ENCODE data around the gene GPC3. TPM values are rescaled to one million over a fixed set of nuclear protein-coding genes. Genes with fewer than 3 reads are reported as not detected.

The GPC3 gene
- total RNA-seq, 1 donor from 2014 or later, result 1,039 TPM

DNA sequence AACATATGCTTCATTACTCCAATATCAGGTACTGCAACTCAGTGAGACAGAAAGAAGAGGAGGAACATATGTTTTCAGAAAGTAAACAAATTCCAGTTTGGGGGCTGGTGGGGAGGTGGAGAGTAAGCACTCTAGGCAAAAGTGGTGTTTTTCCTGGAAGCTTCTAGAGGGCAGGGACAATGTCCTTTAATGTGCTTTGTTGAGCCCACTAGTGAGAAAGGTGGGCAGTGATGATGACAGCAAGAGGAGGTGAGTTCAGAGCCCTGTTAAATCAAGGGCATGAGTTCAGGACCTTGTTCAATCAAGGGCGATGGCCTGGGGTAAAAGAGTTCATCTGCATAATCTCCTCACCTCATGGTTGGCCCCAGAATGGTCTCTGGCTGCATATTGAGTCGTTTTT is 38.4 kb downstream of the GPC3 start:
- H3K4me2 ChIP-seq, result no peak overlapping the region
- TF ChIP-seq, protein P1, sequence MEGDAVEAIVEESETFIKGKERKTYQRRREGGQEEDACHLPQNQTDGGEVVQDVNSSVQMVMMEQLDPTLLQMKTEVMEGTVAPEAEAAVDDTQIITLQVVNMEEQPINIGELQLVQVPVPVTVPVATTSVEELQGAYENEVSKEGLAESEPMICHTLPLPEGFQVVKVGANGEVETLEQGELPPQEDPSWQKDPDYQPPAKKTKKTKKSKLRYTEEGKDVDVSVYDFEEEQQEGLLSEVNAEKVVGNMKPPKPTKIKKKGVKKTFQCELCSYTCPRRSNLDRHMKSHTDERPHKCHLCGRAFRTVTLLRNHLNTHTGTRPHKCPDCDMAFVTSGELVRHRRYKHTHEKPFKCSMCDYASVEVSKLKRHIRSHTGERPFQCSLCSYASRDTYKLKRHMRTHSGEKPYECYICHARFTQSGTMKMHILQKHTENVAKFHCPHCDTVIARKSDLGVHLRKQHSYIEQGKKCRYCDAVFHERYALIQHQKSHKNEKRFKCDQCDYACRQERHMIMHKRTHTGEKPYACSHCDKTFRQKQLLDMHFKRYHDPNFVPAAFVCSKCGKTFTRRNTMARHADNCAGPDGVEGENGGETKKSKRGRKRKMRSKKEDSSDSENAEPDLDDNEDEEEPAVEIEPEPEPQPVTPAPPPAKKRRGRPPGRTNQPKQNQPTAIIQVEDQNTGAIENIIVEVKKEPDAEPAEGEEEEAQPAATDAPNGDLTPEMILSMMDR (IDR thresholded peaks at IDR 0.05), result no peak
- TF ChIP-seq EZH2phosphoT487 (IDR thresholded peaks at IDR 0.05), result no peak
- no peak for TF ChIP-seq EZH2 (IDR thresholded peaks at IDR 0.05)
- no peak for DNase-seq (ENCODE audit: low spot score)
- Mint-ChIP-seq H3K36me3 (peaks cover 3% of the 10 kb centered on the region), H3K27me3 (ENCODE audit: insufficient read depth, low read depth) (no peaks in the 10 kb centered on the region), H3K4me1 (peaks cover 20% of the 10 kb centered on the region), H3K27ac (no peak overlapping the region), H3K9me3 (no peaks in the 10 kb centered on the region), H3K4me3 (no peak overlapping the region)
- no peak overlapping the region for H3K27ac ChIP-seq
- H4K20me1 ChIP-seq (ENCODE audit: low read depth), result peaks cover 56% of the 10 kb centered on the region
- H3K4me3 ChIP-seq, result no peak overlapping the region
- H3K27me3 ChIP-seq, result no peaks in the 10 kb centered on the region
- no peaks in the 10 kb centered on the region for H3K9me3 ChIP-seq (ENCODE audit: low read depth)
- H2AFZ ChIP-seq (replicated peaks), result no peak overlapping the region
- peaks cover 3% of the 10 kb centered on the region for H3F3A ChIP-seq (ENCODE audit: low read depth)
- peaks cover 4% of the 10 kb centered on the region for H3K36me3 ChIP-seq
- H3K9ac ChIP-seq, result no peak overlapping the region
- peaks cover 3% of the 10 kb centered on the region for H3K4me1 ChIP-seq
- peaks cover 67% of the 10 kb centered on the region for H3K79me2 ChIP-seq (ENCODE audit: low read depth)

GRCh38 chrX:133943507-133943906 is 41.9 kb downstream of the GPC3 start:
- no peaks in the 10 kb centered on the region for H3K9me3 ChIP-seq (ENCODE audit: low read depth)
- H3K4me3 ChIP-seq, result no peak overlapping the region
- H3K27me3 Mint-ChIP-seq (ENCODE audit: insufficient read depth, low read depth), result no peaks in the 10 kb centered on the region
- no peaks in the 10 kb centered on the region for H3K36me3 ChIP-seq
- H3K4me3 Mint-ChIP-seq, result no peak overlapping the region
- peaks cover 1% of the 10 kb centered on the region for H3K36me3 Mint-ChIP-seq
- TF ChIP-seq, protein P1 (IDR thresholded peaks at IDR 0.05), result no peak
- TF ChIP-seq EZH2 (IDR thresholded peaks at IDR 0.05) (no peak), EZH2phosphoT487 (IDR thresholded peaks at IDR 0.05) (no peak)
- H3K4me2 ChIP-seq, result no peak overlapping the region
- H3K27me3 ChIP-seq, result no peaks in the 10 kb centered on the region
- no peak overlapping the region for H3K27ac Mint-ChIP-seq
- no peaks in the 10 kb centered on the region for H3F3A ChIP-seq (ENCODE audit: low read depth)
- peaks cover 68% of the 10 kb centered on the region for H3K79me2 ChIP-seq (ENCODE audit: low read depth)
- no peak overlapping the region for H3K9ac ChIP-seq
- H3K4me1 ChIP-seq, result peaks cover 3% of the 10 kb centered on the region
- H4K20me1 ChIP-seq (ENCODE audit: low read depth), result peaks cover 47% of the 10 kb centered on the region
- no peak overlapping the region for H2AFZ ChIP-seq (replicated peaks)
- no peaks in the 10 kb centered on the region for H3K9me3 Mint-ChIP-seq
- H3K4me1 Mint-ChIP-seq, result peaks cover 24% of the 10 kb centered on the region
- H3K27ac ChIP-seq, result no peak overlapping the region
- DNase-seq (ENCODE audit: low spot score), result no peak

DNA sequence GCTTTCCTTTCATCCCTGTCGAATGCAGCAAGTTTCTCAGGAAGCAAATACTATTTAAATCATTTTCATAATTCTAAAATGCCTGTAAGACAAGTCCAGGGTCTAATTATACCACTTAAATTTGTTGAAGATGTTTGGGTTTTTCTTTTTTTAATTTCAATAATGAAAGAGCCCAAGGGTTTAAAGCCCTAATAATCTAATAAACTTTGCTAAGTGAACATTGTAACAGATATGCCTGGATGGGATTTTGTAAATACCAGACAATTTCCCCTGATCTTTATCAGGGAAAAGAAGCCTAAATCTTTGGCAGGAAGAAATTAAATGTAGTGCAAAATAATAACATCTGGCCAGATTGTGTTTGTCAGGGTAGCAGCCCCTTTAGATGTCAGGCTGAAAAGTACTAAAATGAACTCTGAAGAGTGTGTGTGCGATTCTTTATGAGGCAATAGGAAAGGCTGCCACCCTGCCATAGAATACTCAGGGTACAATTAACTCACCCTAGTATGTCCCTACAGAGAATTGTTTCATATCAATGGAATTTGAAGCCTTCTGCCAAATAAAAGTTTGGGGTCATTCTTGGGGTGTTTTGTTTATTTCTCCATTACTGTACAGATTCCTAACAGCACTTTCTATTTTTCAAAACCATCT is 45.6 kb downstream of the GPC3 start:
- Histone ChIP-seq H3K36me3 (no peaks in the 10 kb centered on the region), H3K27me3 (no peaks in the 10 kb centered on the region), H3K9me3 (ENCODE audit: low read depth) (no peaks in the 10 kb centered on the region), H3F3A (ENCODE audit: low read depth) (no peaks in the 10 kb centered on the region), H3K4me3 (no peak overlapping the region), H4K20me1 (ENCODE audit: low read depth) (peaks cover 43% of the 10 kb centered on the region), H3K4me2 (no peak overlapping the region), H3K4me1 (peaks cover 17% of the 10 kb centered on the region), H2AFZ (replicated peaks) (no peak overlapping the region), H3K9ac (no peak overlapping the region), H3K79me2 (ENCODE audit: low read depth) (peaks cover 70% of the 10 kb centered on the region), H3K27ac (no peak overlapping the region)
- TF ChIP-seq EZH2phosphoT487 (IDR thresholded peaks at IDR 0.05) (no peak), EZH2 (IDR thresholded peaks at IDR 0.05) (no peak)
- TF ChIP-seq, protein P1 (IDR thresholded peaks at IDR 0.05), result no peak
- Mint-ChIP-seq H3K9me3 (no peaks in the 10 kb centered on the region), H3K27me3 (ENCODE audit: insufficient read depth, low read depth) (no peaks in the 10 kb centered on the region), H3K4me3 (no peak overlapping the region), H3K27ac (no peak overlapping the region), H3K4me1 (peaks cover 18% of the 10 kb centered on the region), H3K36me3 (no peaks in the 10 kb centered on the region)
- DNase-seq (ENCODE audit: low spot score), result no peak
